HepG2 (cell line): ENCODE results near the gene GALNT18. TPM values are rescaled to one million over a fixed set of nuclear protein-coding genes. Genes with fewer than 3 reads are reported as not detected.

Experiments
- ATAC-seq: fragments of 200-7000 bp; cut with Tn5 transposase; 3 replicates; pipeline ENCODE4 v1.9.1; 2020; ENCODE audit warnings: mild to moderate bottlenecking, moderate library complexity
- BruUV-seq: library from RNA; stranded (reverse); fragments of 400-500 nt; replicated peaks from 2 replicates; lab custom pipeline; 2021; lab: Mats Ljungman, UMichigan
- CTCF ChIA-PET: fragments of 300-600 bp; formaldehyde crosslinking; extraction: SDS; loops from one replicate; lab custom pipeline; 2021; ENCODE audit warnings: low total read pairs, inconsistent platforms, low intra/inter-chr PET ratio; lab: Yijun Ruan, JAX
- POLR2A ChIA-PET: fragments of 350-600 bp; sonication (Branson Sonifier 250); formaldehyde crosslinking; loops from one replicate; lab custom pipeline; 2020; ENCODE audit warnings: antibody characterized with exemption, inconsistent platforms; lab: Yijun Ruan, JAX
- DNase-seq: peaks from one replicate; pipeline ENCODE4 v3.0.0-alpha.2; 2015; ENCODE audit warnings: low spot score
- FAIRE-seq: peaks from 3 replicates; lab custom pipeline; 2011; peaks lifted over from hg19 to GRCh38; lab: Jason Lieb, UNC
- H2AFZ ChIP-seq: one replicate; pipeline ENCODE4 v1.6.1; 2011; ENCODE audit warnings: low read length, inconsistent platforms
- H3K27ac ChIP-seq: fragments of 300-600 bp; 3 replicates; pipeline ENCODE4 v1.8.0; 2011; ENCODE audit warnings: mixed run types, mild to moderate bottlenecking, mixed read lengths, low read length, inconsistent platforms; ENCODE audit not compliant: insufficient read depth; ENCODE audit errors: extremely low read length
- H3K27me3 ChIP-seq, 2 experiments: fragments of 200-600 bp in 1 of 2; 2 replicates in 1 of 2; 3 replicates in 1 of 2; pipeline versions ENCODE4 v1.6.0 to v1.8.0; 2011; ENCODE audit warnings: low read length in 2 of 2, mild to moderate bottlenecking in 2 of 2, moderate library complexity in 2 of 2, inconsistent platforms in 1 of 2; ENCODE audit not compliant: insufficient read depth in 2 of 2, control insufficient read depth in 1 of 2
- H3K36me3 ChIP-seq, 2 experiments: fragments of 200-600 bp in 1 of 2; replicated peaks in 1 of 2; 2 replicates in 1 of 2; 3 replicates in 1 of 2; pipeline versions ENCODE4 v1.5.1 to v1.8.0; 2011; ENCODE audit warnings: low read length in 2 of 2, inconsistent platforms in 1 of 2; ENCODE audit not compliant: insufficient read depth in 2 of 2, control insufficient read depth in 1 of 2
- H3K4me1 ChIP-seq: 2 replicates; pipeline ENCODE4 v1.5.1; 2012; ENCODE audit warnings: low read length, inconsistent platforms; ENCODE audit not compliant: insufficient read depth
- H3K4me2 ChIP-seq: 2 replicates; pipeline ENCODE4 v1.6.0; 2011; ENCODE audit warnings: low read depth, low read length, inconsistent platforms
- H3K4me3 ChIP-seq, 3 experiments: fragments of 200-600 bp in 1 of 3; sonication (generic), shearing (Covaris generic) in 1 of 3; replicated peaks in 1 of 3; 2 replicates each; pipeline ENCODE4 v1.5.1; 2011 to 2016; ENCODE audit warnings: low read length in 3 of 3, inconsistent platforms in 2 of 3, low read depth in 2 of 3, mild to moderate bottlenecking in 2 of 3, control low read depth in 1 of 3, mixed read lengths in 1 of 3; ENCODE audit not compliant: insufficient read depth in 1 of 3
- H3K79me2 ChIP-seq: one replicate; pipeline ENCODE4 v1.6.1; 2011; ENCODE audit warnings: low read length, inconsistent platforms; ENCODE audit not compliant: insufficient read depth
- H3K9ac ChIP-seq: 2 replicates; pipeline ENCODE4 v1.6.0; 2011; ENCODE audit warnings: mild to moderate bottlenecking, low read depth, low read length, inconsistent platforms; ENCODE audit not compliant: insufficient read depth
- H3K9me3 ChIP-seq: 2 replicates; pipeline ENCODE4 v1.5.1; 2012; ENCODE audit warnings: mild to moderate bottlenecking, low read length
- H4K20me1 ChIP-seq: 2 replicates; pipeline ENCODE4 v1.6.0; 2011; ENCODE audit warnings: inconsistent platforms, mild to moderate bottlenecking, low read length, moderate library complexity; ENCODE audit not compliant: insufficient read depth
- CEBPB ChIP-seq: IDR thresholded peaks from 2 replicates; pipeline ENCODE4 v1.6.1; 2011; ENCODE audit warnings: low read depth, low read length, improper control_type of control experiment, borderline replicate concordance
- CHCHD3 ChIP-seq: sonication (generic); formaldehyde crosslinking; IDR thresholded peaks from 2 replicates; pipeline ENCODE4 v1.8.0; 2022; ENCODE audit warnings: mild to moderate bottlenecking, missing genetic modification reagents, moderate library complexity
- HDAC6 ChIP-seq: fragments of 200-600 bp; sonication (generic); IDR thresholded peaks from 2 replicates; pipeline ENCODE4 v1.7.0; 2017; ENCODE audit warnings: mild to moderate bottlenecking, antibody characterized with exemption, low read length, low read depth
- MTERF4 ChIP-seq: sonication (generic); formaldehyde crosslinking; IDR thresholded peaks from 2 replicates; pipeline ENCODE4 v1.8.0; 2023; ENCODE audit warnings: mild to moderate bottlenecking, missing genetic modification reagents
- NBN ChIP-seq: fragments of 450-650 bp; conservative IDR thresholded peaks from 2 replicates; pipeline ENCODE4 v1.6.1; 2017
- RERE ChIP-seq: IDR thresholded peaks from 2 replicates; pipeline ENCODE4 v1.6.1; 2016; ENCODE audit warnings: low read depth, missing genetic modification reagents, missing compliant biosample characterization
- ZNF598 ChIP-seq: sonication (generic); formaldehyde crosslinking; IDR thresholded peaks from 2 replicates; pipeline ENCODE4 v1.5.1; 2020; ENCODE audit warnings: mild to moderate bottlenecking, missing genetic modification reagents, borderline replicate concordance
- whole genome bisulfite sequencing: methylation state at CpG from one replicate; pipeline ENCODE4 v1.1.6; 2017; ENCODE audit warnings: low lambda C conversion rate; 5-methylcytosine and 5-hydroxymethylcytosine counted together
- in situ Hi-C: cut with HindIII; loops from 2 replicates; pipeline ENCODE4 v1.10.0; 2017; ENCODE audit warnings: low pct_unique_long_range_greater_than_20kb; ENCODE audit not compliant: extremely low pct_ligation_motif_present
- intact Hi-C: fragments of 100-400 bp; cut with micrococcal nuclease; formaldehyde crosslinking; loops from one replicate; pipeline ENCODE4 v1.10.0; 2022; ENCODE audit not compliant: unreplicated experiment
- polyA plus RNA-seq, 8 experiments: library from polyadenylated mRNA; depleted of rRNA in 3 of 8; stranded (reverse) in 7 of 8; unstranded in 1 of 8; fragments of >200 nt; fragmentation: Illumina TruSeq in 4 of 8; extraction: Trizol in 4 of 8; gene quantifications; 2 replicates each; pipeline versions ENCODE4 v1.2.1 to v1.2.3, GENCODE V29; 2011 to 2016; ENCODE audit warnings: low read depth in 4 of 8, missing spikeins in 1 of 8, mixed read lengths in 1 of 8; ENCODE audit not compliant: insufficient read depth in 1 of 8
- total RNA-seq, 5 experiments: library from RNA; depleted of rRNA; stranded (reverse); fragments of >200 nt; fragmentation: Illumina TruSeq; extraction: Trizol; gene quantifications; 2 replicates each; pipeline ENCODE4 v1.2.3, GENCODE V29; 2016; ENCODE audit warnings: low read depth in 1 of 5

Gene GALNT18
- total and polyA plus RNA-seq, 2 of the 13 experiments (the other 11 are each of a cell fraction or from before 2014, with no cell fraction given), result 0.11 TPM; not detected in 1

GRCh38 chr11:11600288-11600687, 21.5 kb downstream of the GALNT18 start (continued):
- TF ChIP-seq MTERF4 (CRISPR knock-in tag), result no peak

GRCh38 chr11:11598243-11598642, 23.6 kb downstream of the GALNT18 start:
- intact Hi-C loops, result no loop called here
- no peak for FAIRE-seq
- H4K20me1 ChIP-seq, result no peaks in the 10 kb centered on the region
- no peak overlapping the region for H3K9ac ChIP-seq
- no peak for DNase-seq
- H3K4me2 ChIP-seq, result no peak overlapping the region
- no peak overlapping the region for H3K4me3 ChIP-seq
- no peak overlapping the region for H2AFZ ChIP-seq
- H3K79me2 ChIP-seq, result no peaks in the 10 kb centered on the region
- TF ChIP-seq ZNF598 (no peak), CHCHD3 (CRISPR knock-in tag) (no peak), CEBPB (peak; percentile 41; the same call in 1 of the 2 replicates), NBN (no peak)
- TF ChIP-seq, all 625 proteins: peak for 1
- no peaks in the 10 kb centered on the region for H3K27me3 ChIP-seq
- CTCF ChIA-PET, result no interaction called here
- 0% methylated on average over 1 of the region's 1 CpG for WGBS
- no peak overlapping the region for H3K27ac ChIP-seq
- no peaks in the 10 kb centered on the region for H3K4me1 ChIP-seq
- H3K36me3 ChIP-seq, result no peaks in the 10 kb centered on the region
- in situ Hi-C loops, result no loop called here
- POLR2A ChIA-PET, result no interaction called here
- no TSS peak for BruUV-seq
- no peaks in the 10 kb centered on the region for H3K9me3 ChIP-seq
- ATAC-seq, result no peak

- no TSS peak for BruUV-seq
- no peak overlapping the region for H3K4me3 ChIP-seq
- no peak for ATAC-seq
- WGBS, result 60% methylated on average over 2 of the region's 2 CpGs
- TF ChIP-seq RERE, result no peak
- TF ChIP-seq HDAC6, result no peak
- TF ChIP-seq, all 625 proteins: peak for 0
- H3K9me3 ChIP-seq, result no peaks in the 10 kb centered on the region
- no peaks in the 10 kb centered on the region for H3K4me1 ChIP-seq
- FAIRE-seq (no peak), DNase-seq (no peak)
- H3K79me2 ChIP-seq, result no peaks in the 10 kb centered on the region
- H2AFZ ChIP-seq, result no peak overlapping the region
- H3K36me3 ChIP-seq, result no peaks in the 10 kb centered on the region
- H3K27ac ChIP-seq, result no peak overlapping the region
- no peaks in the 10 kb centered on the region for H4K20me1 ChIP-seq
- H3K4me2 ChIP-seq, result no peak overlapping the region
- H3K9ac ChIP-seq, result no peak overlapping the region
- H3K27me3 ChIP-seq, result 0 out of 5 replicates have a peak, but pooled peaks cover 0 to 4% of the 10 kb centered on the region in 2 experiments
- POLR2A ChIA-PET, result no interaction called here
- CTCF ChIA-PET, result no interaction called here
- in situ Hi-C loops (no loop called here), intact Hi-C loops (no loop called here)
Measured at GRCh38 chr11:11594162-11594561, 27.6 kb downstream of the GALNT18 start.
